Tongue (tissue), 2 donors: Measurements from ENCODE around the gene TGFBR2. TPM values are rescaled to one million over a fixed set of nuclear protein-coding genes. Genes with fewer than 3 reads are reported as not detected.

ENCODE experiments used
- DNase-seq: peaks from one replicate; pipeline ENCODE4 v3.0.0-alpha.2; 2015
- total RNA-seq: library from RNA; depleted of rRNA; stranded (reverse); fragments of >200 nt; gene quantifications from one replicate; pipeline ENCODE4 v1.2.3, GENCODE V29; 2014

TGFBR2 gene
- total RNA-seq, 1 donor from 2014 or later, result 98.7 TPM

DNA sequence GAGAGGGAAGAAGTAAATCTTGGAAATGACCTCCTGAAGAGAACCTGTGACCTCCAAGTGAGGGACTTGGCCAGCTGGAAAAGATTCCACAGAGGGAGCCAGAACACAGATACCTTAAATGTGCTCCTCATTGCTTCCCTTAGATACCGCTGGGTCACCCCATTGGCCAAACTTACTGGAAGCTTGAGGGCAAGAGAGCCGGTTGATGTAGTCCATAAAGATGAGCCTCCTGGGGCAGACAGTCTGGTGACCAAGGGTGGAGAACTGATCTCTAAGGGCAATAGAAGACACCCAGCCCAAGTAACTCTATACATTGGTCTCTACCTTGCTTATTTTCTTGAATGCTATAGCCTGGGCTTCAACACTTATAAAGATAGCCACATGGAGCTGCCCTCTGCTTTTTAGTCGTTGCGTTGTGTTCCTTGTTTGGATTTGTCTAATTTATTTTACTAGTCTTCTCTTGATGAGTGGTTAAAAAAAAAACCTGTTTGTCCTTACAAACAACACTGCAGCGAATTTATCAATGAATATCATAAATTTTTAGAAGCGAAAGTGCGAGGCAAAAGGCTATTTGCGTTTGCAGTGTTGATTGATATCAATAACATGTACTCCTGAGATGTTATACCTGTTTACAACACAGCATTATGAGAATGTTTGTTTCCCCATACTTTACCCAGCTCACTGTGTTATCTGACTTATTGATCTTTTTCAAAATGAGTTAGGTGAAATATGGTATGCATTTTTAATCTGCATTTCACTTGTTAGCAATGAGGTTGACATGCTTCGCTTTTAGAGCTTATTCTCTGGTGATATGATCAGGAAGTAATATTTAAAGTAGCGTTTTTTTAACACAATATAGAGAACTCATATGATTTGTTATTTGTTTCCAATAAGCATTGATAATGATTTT, 31.2 kb downstream of the TGFBR2 start:
- no peak for DNase-seq

DNA sequence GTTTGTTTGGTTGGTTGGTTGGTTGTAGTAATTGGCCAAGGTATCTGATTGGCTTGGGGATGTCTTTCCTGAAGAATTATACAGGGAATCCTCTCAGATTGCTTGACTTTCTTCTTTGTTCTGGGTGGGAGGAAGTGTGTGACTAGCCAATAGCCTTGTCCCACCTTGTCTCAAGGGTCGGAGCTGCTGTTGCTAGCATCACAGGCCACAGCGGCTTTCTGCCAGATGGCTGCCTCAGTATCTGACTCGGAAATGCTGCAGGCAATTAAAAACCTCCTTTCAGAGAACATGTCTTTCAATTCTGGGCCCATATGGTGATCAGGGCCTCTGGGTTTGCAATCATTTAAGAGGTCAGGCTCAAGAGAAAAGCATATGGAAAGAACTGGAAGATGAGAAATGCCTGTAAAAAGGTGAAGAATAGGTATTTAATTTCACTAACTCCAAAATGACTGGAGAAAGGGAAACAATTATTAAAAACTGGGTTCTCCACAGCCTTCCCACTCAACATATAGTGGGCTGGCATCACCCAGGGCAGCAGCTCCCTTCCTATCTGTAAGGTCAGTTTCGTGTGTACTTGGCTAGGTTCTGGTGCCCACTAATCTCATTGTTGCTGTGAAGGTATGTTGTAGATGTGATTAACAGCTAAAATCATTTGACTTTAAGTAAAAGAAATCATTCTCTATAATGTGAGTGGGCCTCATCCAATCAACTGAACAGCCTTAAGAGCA, 32.4 kb downstream of the TGFBR2 start:
- DNase-seq, result no peak

DNA sequence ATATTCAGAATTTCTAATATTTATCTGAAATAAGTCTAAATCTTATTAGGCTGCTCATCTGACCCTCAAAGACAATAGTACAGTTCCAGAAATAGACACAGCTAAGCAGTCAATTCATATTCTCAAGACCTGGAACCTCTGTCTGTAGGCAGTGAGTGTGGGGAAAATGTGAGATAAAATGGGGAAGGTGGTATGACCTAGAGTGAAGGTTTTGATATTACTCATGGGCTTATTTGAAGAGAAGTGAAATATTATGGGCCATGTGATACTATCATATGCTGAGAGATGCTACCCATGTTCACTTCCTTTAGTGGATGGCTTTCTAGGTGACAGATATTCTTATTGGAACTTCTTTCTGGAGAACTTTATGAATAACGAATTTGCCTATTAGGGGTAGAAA, 33.5 kb downstream of the TGFBR2 start:
- DNase-seq, result no peak

DNA sequence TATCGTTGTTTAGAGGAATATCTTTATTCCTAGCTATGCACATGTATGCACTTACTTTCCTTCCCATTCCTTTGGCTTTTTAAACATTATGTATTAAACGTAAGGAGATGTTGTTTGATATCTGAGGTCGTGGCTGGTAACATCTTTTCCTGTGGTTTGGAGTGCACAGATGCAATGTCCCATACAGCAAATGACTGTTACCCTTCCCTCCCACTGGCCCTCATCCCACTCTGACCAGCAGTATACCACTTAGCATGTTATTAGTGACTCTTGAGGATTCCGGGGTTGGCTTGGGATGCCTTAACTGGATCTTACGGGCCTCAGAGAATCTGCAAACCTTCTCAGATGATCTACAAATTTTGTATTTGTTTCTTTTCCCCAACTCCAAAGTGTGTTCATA, 34.5 kb downstream of the TGFBR2 start:
- no peak for DNase-seq

DNA sequence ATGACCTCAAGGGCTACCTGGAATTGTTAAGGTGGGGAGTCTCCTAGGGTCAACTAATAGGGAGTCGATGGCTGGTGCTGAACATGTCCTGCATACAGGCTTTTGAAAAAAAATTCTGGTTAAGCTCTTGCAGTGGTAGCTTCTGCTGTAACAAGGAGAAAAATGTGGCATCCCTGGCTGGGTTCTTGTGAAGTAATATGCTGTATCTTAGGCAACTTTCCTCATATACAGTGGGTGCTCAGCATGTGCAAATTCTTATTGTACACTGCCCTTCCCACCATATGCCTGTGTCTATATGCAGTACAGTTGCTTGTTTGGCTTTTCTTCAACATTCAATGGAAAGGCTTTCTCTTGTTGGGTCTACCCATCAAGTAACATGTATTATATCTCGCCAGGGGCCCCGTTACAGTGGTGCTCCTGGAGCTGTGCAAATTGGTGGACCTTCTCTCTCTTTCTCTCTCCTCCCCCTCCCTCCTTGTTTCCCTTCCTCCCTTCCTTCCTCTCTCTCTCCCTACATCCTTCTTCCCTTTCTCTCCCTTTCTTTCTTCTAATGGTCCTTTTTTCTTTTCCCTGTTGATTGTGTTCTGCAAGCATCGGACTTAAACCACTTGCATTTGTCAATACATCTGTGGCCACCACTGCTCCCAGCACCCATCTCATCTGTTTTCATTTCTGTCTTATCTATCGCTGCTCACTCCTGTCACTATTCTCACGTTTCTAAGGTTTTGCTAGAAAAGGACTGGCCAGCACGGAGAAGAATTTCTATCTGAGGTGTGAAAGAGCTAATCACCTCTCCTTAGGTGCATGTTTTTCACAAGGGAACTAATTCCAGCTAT, 35.2 kb downstream of the TGFBR2 start:
- DNase-seq, result no peak

DNA sequence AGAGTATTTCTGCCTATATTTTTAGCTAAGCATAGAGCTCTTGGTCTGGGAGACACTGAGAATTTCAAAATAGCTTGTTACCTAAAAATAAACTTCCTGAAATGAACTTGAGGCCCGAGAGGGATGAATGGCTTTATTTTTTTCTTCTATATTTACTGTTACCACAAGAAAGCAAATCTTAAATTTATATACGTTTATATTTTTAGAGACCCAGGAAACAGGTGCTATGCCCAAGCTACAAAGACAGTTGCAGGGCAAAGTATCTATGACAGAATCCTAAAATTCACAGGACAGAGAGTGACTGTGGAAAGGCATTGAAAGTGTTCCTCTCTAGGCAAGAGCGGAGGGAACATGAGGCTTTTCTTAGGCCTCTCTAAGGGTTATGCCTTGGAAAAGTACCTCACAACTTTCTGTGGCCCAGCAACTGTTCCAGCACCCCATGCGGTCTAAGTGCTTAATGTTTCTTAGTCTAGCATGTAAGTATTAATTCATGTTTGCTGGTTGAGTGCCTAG, 36.5 kb downstream of the TGFBR2 start:
- no peak for DNase-seq

DNA sequence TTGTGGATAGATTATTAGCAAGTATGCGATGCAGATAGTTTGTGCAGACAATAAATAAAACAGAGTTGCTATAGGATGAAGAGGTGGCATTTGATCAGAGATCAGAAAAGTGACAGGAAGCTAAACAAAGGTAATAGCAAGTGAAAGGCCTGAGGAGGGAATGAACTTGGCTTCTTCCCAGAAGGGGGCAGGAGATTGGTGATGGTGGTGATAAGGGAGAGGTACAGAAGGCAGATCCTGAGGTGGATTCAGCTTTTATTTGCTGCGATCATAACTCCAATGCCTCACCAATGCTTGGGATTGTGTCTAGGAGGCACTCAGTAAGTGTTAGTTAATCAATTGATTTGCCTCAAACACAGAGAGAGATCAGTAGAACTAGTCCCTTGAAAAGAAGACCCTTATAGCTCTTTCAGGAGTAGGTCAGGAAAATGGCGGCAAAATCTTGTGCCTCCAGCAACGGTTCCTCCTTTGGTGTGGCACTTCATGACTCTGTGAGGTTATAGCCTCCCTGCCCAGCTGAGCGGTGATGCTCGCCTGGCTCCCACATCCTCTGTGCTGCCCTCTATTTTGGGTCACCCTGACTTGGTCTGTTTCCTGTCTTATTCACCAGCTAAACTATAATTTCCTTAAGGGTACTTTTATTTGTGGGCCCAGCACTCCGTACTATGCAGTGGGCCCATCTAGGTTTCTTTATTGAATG, 37.5 kb downstream of the TGFBR2 start:
- no peak for DNase-seq

DNA sequence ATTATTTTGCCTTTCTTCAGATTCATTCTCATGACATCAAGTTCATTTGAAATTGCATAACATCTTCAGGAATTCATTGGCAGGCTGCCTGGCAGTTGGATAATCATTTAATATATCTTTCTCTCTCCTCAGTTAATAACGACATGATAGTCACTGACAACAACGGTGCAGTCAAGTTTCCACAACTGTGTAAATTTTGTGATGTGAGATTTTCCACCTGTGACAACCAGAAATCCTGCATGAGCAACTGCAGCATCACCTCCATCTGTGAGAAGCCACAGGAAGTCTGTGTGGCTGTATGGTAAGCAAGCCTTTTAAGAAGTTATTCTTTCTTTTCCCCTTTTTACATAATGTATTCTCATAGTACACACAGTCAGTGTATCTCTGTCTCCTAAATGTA, 38.2 kb downstream of the TGFBR2 start:
- DNase-seq, result no peak

DNA sequence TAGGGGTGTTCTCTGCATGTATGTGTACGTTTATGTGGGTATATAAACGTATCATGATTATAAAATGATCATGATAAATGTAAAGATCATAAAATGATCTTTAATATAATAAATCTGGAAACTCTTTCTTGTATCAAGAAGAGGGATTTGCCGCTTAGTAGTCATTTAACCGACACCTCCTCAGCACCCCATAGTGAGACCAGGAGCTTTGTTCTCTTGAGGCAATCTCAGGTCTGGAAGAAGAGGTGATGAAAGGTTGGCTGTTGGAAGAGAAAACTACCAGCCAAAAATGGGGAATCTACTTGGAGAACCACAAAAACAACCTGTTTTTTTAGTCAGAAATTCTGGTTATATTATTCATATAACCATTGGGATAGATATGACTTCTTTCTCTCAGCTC, 38.7 kb downstream of the TGFBR2 start:
- DNase-seq, result no peak

DNA sequence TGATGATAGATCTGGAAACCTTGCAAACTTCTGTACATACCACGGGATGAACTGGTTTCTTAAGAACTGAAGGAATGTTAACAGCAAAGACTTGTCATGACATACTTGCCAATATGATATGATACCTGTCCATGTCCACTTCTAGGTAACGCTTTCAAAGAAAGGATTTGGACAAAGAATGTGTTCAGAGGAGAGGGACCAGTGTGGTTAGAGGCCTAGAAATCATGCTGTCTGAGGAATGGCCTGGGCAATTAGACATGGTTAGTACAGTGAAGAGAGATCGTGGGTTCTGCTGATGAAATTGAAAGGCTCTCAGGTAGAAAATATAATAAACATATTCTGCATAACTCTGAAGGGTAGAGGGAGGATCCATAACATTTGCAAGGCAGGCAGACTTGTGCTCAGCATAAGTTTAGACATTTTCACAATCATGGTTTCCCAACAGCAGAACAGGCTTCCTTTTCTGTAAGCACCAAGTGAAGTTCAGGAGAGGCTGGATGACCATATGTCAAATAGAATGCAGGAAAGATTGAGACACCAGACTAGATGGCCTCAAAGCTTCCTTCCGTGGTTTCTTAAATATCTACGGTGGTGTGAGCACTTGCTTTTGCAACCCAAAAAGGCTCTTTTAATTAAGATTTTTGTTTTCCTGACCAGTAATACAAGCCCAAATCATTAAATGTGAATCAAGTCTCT, 39.9 kb downstream of the TGFBR2 start:
- DNase-seq, result no peak

DNA sequence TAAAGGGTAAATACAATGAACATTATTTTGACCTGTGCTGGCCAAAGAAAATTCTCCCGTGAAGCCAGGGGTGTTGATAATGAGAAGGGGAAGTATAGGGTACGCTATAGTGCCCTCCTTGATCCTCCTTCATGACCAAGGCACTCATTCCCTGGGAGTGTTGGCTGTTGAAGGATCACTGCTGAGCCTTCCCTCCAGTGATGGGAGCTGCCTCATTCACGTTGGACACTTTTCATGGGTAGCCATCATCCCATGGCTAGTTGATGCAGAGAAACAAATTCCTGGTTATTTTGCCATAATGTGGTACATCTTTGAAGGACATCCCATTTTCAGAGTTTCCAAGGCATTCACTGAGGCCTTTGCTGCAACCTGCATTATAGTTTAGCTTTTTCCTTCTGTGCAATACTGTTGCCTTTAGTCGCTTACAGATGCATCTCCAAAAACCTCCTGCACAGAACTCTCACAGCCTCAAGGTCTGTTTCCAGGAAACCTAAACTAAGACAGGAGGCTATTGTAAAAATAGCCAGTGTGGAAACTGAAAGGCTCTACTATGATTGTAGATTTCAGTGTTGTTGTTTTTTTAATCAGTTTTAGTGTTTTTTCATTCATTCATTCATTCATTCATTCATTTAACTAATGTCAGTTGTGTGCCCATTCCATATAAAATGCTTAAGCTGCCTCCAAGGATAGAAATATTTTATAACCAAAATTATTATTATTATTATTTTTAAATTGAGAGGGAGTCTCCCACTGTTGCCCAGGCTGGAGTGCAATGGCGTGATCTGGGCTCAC, 40.8 kb downstream of the TGFBR2 start:
- DNase-seq, result no peak

DNA sequence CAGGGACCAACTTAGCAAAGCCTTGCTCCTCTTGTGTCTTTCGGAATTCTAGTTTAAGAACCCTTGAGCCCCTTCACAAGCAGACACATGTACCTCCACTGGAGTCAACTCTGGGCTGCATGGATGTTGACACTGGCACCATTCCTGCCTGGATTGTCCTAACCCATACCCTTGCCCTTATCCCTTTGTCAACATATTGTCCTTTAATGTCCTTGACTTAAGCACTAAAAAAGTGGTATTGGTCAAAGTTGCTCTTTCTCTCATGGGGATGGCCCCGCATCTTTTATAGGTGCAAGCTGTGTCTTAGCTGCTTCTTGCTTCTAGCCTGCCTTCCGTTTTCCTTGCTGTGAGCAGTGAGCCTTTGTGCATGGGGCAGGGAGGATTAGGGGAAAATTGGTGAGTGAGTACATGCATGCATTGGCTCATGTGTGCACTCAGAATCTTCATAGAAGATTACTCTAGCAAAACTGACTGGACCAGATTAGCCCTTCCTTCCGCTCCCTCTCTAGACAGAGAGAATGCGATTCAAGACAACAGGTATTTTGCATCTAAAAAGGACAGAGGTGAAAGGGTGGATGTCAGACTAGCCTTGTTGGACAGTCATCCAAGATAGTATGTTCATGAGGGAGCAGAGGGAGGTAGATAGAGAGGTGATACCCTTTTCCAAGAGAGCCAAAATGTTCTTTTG, 42.4 kb downstream of the TGFBR2 start:
- DNase-seq, result no peak

DNA sequence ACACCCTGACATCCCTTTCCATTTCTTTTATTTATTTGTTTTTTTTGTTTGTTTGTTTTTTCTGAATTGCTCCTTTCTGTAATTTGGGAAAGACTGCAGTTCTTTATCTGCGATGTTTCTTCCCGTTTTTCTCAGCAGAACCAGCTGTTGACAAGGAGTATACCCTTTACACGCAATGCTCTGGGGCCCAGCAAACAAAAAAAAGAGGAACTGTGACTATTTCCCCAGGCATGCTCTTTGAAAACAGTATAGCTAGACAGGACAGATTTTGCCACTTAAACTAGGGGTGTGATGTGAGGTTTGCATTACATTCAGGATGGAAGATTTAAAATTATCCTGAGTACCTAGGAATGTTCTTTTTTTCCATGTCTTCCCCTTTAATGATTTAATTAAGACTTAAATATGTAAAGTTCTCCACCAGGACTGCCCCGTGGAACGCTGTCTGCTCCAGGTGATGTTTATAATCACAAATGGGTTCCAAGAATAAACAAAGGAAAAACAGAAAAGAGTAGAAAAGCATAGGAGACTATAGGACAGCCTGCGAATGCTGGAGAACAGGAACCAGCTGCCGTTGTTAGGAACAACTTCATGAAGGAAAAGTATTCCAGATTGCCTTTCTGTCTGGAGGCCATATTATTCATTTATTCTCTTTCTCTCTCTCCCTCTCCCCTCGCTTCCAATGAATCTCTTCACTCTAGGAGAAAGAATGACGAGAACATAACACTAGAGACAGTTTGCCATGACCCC, 43.3 kb downstream of the TGFBR2 start:
- peak; percentile 48 for DNase-seq

DNA sequence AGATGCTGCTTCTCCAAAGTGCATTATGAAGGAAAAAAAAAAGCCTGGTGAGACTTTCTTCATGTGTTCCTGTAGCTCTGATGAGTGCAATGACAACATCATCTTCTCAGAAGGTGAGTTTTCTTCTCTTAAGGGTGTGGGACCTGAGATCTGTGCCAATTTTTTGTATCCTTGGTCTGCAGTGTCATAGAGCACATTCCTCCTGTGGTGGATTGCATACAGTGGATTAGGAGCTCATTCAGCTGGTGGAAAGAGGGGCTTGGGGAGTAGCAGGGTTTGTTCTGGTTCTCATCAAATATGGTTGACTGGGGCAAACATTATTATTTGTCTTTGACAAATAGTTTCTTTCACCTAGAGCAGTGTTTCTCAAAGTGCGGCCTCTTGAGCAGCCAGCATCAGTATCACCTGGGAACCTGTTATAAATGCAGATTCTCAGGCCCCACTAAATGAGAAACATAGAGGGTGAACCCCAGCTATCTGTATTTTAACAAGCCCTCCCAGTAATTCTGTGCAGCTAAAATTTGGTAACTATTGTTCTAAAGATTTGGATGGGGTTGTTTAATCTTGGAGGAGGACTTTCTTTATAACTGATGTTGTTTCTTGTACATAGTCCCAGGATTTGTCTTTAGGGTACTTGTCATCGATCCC, 44.1 kb downstream of the TGFBR2 start:
- no peak for DNase-seq

DNA sequence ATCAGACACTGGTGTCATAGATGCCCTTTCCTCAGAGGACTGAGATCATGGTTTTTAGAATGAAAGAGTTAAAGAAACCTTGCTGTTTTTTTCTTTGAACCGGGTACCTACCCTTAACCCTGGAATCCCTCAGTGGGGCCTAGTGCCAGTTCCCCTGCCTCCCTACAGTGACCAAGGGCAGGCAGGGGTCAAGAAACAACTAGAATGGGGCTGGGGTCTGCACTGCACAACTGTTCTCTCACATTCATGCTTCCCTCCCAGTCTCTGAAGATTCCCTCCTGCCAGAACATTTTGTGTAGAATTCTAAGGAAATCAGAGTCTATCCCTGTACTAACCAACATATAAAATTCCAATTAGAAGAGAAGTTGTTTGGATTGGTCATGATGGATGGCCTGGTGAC, 47.9 kb downstream of the TGFBR2 start:
- DNase-seq, result no peak

DNA sequence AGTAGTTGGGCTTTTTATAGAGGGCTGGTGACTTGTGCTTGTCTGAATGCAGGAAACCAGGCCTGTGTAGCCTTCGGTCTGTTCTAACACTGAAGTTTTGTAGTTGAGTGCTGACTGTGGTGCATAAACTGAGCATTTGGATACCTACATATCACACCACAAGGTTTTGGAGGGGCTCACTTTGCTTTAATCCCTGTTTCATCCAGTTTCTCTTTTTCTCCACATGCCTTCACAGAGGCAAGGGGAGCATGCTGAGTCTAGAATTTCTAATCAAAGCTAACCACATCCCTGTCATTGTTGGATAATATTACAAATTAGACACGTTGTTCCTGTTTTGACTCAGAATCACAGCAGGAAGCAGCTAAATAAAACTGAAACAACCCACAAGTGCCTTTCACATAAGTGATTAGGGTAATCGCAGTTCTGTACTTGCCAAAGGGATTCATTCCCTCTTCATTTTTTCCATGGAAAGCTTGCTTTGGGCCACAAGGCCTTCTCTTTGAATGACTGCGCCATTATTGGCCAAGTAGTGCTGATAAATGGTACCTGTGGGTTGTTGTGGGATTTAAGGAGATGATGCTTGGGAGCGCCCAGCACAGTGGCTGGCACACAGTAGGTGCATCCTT, 48.9 kb downstream of the TGFBR2 start:
- DNase-seq, result no peak

DNA sequence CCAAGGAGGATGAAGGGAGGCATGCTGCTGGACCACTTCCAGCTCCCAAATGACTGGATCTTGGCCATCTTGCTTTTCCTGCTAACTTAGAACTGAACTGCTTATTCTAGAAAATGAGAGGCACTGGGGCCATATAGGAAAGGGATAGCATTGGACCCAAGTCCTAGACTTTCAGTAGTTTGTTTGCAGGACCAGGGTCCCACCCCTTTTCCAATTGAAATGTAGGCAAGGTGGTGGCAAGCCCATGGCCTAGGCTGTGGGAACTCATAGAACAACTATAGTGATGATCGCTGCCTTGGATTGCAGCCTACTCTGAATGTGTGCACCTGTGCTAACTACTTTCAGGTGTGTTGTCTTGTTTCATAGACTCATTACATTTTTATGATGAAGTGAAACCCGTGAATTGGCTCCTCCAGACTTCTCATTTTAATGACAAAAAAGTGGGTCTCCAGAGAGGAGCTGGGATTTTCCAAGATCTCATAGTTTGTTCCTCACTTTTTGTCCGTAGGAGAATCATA, 50.3 kb downstream of the TGFBR2 start:
- DNase-seq, result no peak

DNA sequence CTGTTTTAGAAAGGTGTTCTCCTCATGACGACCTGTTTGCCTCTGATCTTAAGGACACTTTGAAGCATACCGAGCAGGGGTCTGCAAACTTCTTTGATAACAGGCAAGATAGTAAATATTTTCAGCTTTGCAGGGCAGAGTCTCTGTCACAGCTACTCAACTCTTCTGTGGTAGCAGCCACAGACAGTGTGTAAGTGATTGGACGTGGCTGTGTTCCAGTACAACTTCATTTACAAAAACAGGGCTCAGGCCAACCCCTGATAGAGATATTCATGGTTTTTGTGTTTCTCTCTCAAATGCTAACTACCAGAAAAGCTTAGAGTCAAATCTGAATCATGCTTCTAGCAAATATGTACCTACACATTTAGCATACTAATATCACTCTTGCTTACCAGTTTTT, 51.5 kb downstream of the TGFBR2 start:
- DNase-seq, result peak; percentile 42
